NT2/D1 (cell line): ENCODE results near the gene CPLANE2.

ENCODE experiments used
- SUZ12 ChIP-seq: IDR thresholded peaks from 2 replicates; pipeline ENCODE4 v1.6.1; 2011; ENCODE audit not compliant: insufficient read length, insufficient read depth; ENCODE audit errors: extremely low read depth
- ZNF274 ChIP-seq: IDR thresholded peaks from 2 replicates; pipeline ENCODE4 v1.6.1; 2011; ENCODE audit warnings: mild to moderate bottlenecking, low read depth, low read length

GRCh38 chr1:16239972-16240491 is 3.0 kb upstream of the CPLANE2 start:
- TF ChIP-seq ZNF274 (no peak), SUZ12 (no peak)
